Left ventricle myocardium inferior (tissue), 1 donor: ENCODE results near the gene ZNF75A. TPM values are rescaled to one million over a fixed set of nuclear protein-coding genes. Genes with fewer than 3 reads are reported as not detected.
A peak's percentile ranks its signal among the peaks of the same experiment; 100 is the strongest.

Experiments
- DNase-seq: peaks from one replicate; pipeline ENCODE4 v3.0.0-alpha.2; 2020
- H3K27ac ChIP-seq: fragments of 200-600 bp; replicated peaks from 2 replicates; pipeline ENCODE4 v1.8.0; 2021
- H3K27me3 ChIP-seq: fragments of 200-600 bp; 2 replicates; pipeline ENCODE4 v1.8.0; 2021; ENCODE audit warnings: low read depth
- H3K36me3 ChIP-seq: fragments of 200-600 bp; 2 replicates; pipeline ENCODE4 v1.8.0; 2021
- H3K4me1 ChIP-seq: fragments of 200-600 bp; 2 replicates; pipeline ENCODE4 v1.8.0; 2021
- H3K4me3 ChIP-seq: fragments of 200-600 bp; 2 replicates; pipeline ENCODE4 v1.8.0; 2021; ENCODE audit warnings: mild to moderate bottlenecking, moderate library complexity
- H3K9me3 ChIP-seq: fragments of 200-600 bp; replicated peaks from 2 replicates; pipeline ENCODE4 v1.8.0; 2021
- intact Hi-C: fragments of 100-400 bp; cut with micrococcal nuclease; formaldehyde crosslinking; loops from one replicate; pipeline ENCODE4 v1.11.0; 2022
- total RNA-seq: library from RNA; stranded (reverse); fragmentation: NEBNext Ultra II Directional; extraction: Animal tissue kit (Norgen Biotek cat#: 25700); gene quantifications from one replicate; pipeline ENCODE4 v1.2.1, GENCODE V29; 2021
- TF ChIP-seq, protein P1 (sequence below): fragments of 200-600 bp; IDR thresholded peaks from 2 replicates; pipeline ENCODE4 v1.8.0; 2021; ENCODE audit warnings: antibody characterized with exemption, mild to moderate bottlenecking, borderline replicate concordance
- donor health status: DM: no; HTN: yes; CAD: no; lungs with severe emphysema.

The ZNF75A gene
- total RNA-seq, 1 donor from 2014 or later: 19.2 TPM

DNA sequence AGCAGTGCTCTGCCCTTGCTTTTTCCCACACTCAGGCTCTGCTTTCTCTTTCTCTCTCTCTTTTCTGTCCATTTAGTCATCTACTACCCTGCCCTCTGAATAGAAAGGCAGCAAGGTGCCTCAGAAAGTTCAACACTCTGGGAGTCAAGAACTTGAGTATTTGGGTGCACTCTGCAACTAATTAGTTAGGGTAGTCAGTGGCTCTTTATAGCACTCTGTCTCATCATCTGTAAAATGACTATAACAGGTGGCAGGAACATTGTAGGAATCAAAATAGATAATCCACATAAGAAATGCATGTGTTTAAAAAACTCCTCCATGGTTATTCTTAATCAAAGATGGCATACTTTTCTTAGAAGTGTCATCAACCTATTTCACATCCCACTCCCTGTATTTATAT lies 57.6 kb downstream of the ZNF75A start:
- H3K4me3 ChIP-seq: no peak overlapping the region
- intact Hi-C loops: no loop called here
- no peak overlapping the region for H3K27ac ChIP-seq
- H3K36me3 ChIP-seq: peaks cover 7% of the 10 kb centered on the region
- no peaks in the 10 kb centered on the region for H3K4me1 ChIP-seq
- TF ChIP-seq, protein P1, sequence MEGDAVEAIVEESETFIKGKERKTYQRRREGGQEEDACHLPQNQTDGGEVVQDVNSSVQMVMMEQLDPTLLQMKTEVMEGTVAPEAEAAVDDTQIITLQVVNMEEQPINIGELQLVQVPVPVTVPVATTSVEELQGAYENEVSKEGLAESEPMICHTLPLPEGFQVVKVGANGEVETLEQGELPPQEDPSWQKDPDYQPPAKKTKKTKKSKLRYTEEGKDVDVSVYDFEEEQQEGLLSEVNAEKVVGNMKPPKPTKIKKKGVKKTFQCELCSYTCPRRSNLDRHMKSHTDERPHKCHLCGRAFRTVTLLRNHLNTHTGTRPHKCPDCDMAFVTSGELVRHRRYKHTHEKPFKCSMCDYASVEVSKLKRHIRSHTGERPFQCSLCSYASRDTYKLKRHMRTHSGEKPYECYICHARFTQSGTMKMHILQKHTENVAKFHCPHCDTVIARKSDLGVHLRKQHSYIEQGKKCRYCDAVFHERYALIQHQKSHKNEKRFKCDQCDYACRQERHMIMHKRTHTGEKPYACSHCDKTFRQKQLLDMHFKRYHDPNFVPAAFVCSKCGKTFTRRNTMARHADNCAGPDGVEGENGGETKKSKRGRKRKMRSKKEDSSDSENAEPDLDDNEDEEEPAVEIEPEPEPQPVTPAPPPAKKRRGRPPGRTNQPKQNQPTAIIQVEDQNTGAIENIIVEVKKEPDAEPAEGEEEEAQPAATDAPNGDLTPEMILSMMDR: no peak
- peaks cover 16% of the 10 kb centered on the region for H3K27me3 ChIP-seq
- no peak for DNase-seq
- H3K9me3 ChIP-seq: no peaks in the 10 kb centered on the region

DNA sequence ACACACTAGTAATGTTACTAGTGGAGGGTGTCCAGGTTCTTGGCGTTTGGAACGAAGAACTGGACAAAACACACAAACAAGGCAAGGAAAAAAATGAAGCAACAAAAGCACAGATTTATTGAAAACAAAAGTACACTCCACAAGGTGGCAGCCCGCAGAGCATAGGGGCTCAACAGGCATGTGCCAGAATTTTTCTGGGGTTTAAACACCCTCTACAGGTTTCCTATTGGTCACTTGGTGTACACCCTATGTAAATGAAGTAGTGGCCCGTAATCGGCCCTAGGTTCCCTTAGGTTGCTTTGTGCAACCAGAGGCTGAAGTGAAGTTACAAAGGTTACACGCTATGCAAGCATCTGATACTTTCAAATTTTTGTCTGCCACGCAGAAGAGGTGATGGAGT lies 58.5 kb downstream of the ZNF75A start:
- intact Hi-C loops: no loop called here
- Histone ChIP-seq H3K4me3 (no peak overlapping the region), H3K9me3 (no peaks in the 10 kb centered on the region), H3K27ac (no peak overlapping the region), H3K4me1 (no peaks in the 10 kb centered on the region), H3K27me3 (peaks cover 16% of the 10 kb centered on the region), H3K36me3 (peaks cover 7% of the 10 kb centered on the region)
- DNase-seq: no peak
- TF ChIP-seq, protein P1: no peak

DNA sequence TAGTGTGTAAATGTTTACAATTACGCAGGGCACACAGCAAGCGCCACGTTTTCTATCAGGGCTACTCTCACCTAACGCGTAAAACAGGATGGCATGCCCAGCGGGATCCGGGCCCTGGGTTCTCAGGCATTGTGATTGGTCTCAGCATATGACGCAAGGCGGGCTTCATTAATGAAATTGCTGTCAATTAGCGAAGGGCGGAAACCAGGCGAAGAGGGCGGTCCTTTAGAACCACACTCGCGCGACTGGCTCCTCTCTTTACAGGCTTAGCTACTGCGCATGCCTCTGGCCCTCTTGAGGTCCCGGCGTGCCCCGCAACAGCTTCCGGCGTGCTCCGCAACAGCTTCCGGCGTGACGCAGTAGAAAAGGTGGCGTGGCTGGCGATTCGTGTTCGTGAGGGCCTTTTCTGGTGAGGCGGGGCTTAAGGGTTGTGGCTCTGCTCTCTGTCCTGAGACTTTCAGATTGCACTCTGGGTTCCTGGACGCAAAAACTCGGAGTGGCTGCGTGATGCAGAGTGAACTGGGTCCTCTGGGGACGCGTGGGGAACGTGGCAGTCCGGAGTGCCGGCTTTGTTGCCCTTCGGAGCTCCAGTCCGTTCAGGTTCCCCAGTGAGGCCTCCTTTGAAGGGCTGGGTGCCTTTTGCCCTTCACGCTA lies 59.6 kb downstream of the ZNF75A start:
- DNase-seq: peak; percentile 86
- peak overlapping the region; percentile 68 for H3K4me3 ChIP-seq
- peaks cover 7% of the 10 kb centered on the region for H3K36me3 ChIP-seq
- H3K27ac ChIP-seq: peak overlapping the region; percentile 87
- intact Hi-C loops: no loop called here
- peaks cover 16% of the 10 kb centered on the region for H3K27me3 ChIP-seq
- TF ChIP-seq, protein P1: no peak
- H3K9me3 ChIP-seq: no peaks in the 10 kb centered on the region
- H3K4me1 ChIP-seq: no peaks in the 10 kb centered on the region

Other genes starting within 250 kb of the ZNF75A start
- 36.3 TPM for gene IL32, start 239.9 kb upstream of the ZNF75A start, total RNA-seq
- gene ZSCAN10, start 206.2 kb upstream of the ZNF75A start, total RNA-seq: not detected
- 8.0 TPM for gene ZNF205, start 192.9 kb upstream of the ZNF75A start, total RNA-seq
- 6.2 TPM for gene ZNF213, start 170.5 kb upstream of the ZNF75A start, total RNA-seq
- gene OR1F1, start 117.3 kb upstream of the ZNF75A start, total RNA-seq: not detected
- 5.8 TPM for gene ZNF200, start 70.3 kb upstream of the ZNF75A start, total RNA-seq
- gene MEFV, start 48.9 kb upstream of the ZNF75A start, total RNA-seq: 0.49 TPM
- 9.9 TPM for gene ZNF263, start 22.0 kb upstream of the ZNF75A start, total RNA-seq
- gene TIGD7, start 67 bp upstream of the ZNF75A start, total RNA-seq: 9.7 TPM
- 0.22 TPM for gene OR2C1, start 50.4 kb downstream of the ZNF75A start, total RNA-seq
- gene ZSCAN32, start 95.5 kb downstream of the ZNF75A start, total RNA-seq: 5.9 TPM
- 10.1 TPM for gene ZNF174, start 95.7 kb downstream of the ZNF75A start, total RNA-seq
- 1.7 TPM for gene ZNF597, start 138.0 kb downstream of the ZNF75A start, total RNA-seq
- gene NAA60, start 138.2 kb downstream of the ZNF75A start, total RNA-seq: 38.2 TPM
- not detected for gene C16orf90, start 190.0 kb downstream of the ZNF75A start, total RNA-seq
- gene CLUAP1, start 195.5 kb downstream of the ZNF75A start, total RNA-seq: 14.4 TPM